GM21619 (cell line): ENCODE measurements around the gene PRR33.

Experiments used
- ATAC-seq: cut with Tn5 transposase; IDR thresholded peaks from one replicate; pipeline ENCODE4 v1.9.1; 2021; ENCODE audit not compliant: unreplicated experiment

Gene PRR33

DNA sequence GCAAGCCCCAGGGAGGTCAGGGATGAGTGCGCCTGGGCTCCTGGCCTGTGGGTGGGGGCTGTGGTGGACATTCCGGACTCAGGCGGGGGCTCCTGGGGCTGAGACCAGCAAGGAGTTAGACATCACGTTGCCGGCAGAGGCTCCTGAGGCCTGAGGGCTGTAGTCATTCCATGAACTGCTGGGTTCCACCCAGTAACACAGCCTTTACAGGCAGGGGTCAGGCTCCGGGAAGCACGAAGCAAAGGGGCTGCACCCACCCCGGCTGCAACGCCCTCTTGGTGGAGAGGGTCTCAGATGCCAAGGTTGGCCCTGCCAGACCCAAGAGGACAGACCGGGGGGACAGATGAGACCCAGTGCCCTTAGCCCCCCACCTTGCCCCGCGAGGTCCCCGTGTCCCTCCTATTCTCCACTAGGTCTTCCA, 36.8 kb upstream of the PRR33 start:
- no peak for ATAC-seq

DNA sequence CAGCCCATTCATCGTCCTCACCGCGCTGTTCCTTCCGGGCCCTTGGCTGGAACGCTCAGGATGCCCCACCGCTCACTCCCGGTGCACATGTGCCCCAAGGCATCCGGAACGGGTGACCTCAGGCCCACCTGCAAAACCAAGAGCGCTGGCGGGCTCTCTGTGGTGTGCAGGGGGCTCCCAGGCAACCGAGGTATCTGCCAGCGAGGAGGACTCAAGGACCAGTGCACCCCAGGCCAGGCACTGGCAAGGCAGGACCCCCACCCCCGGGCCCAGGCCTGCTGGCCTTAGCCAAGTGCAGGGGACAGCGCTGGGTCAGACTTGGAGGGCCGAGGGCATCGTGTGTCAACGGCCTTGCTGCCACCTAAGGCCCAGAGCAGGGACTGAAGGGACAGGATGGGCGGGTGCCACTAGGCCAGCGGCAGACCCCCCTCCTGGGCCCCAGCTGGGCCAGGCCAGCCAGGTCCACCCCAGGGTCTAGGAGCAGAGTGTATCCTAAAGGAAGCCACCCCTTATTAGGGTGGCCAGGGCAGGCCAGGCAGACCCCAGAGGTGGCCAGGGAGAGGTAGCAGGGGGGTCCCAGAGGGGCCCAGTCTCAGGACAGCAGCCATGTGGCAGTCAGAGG, 36.3 kb upstream of the PRR33 start:
- no peak for ATAC-seq

DNA sequence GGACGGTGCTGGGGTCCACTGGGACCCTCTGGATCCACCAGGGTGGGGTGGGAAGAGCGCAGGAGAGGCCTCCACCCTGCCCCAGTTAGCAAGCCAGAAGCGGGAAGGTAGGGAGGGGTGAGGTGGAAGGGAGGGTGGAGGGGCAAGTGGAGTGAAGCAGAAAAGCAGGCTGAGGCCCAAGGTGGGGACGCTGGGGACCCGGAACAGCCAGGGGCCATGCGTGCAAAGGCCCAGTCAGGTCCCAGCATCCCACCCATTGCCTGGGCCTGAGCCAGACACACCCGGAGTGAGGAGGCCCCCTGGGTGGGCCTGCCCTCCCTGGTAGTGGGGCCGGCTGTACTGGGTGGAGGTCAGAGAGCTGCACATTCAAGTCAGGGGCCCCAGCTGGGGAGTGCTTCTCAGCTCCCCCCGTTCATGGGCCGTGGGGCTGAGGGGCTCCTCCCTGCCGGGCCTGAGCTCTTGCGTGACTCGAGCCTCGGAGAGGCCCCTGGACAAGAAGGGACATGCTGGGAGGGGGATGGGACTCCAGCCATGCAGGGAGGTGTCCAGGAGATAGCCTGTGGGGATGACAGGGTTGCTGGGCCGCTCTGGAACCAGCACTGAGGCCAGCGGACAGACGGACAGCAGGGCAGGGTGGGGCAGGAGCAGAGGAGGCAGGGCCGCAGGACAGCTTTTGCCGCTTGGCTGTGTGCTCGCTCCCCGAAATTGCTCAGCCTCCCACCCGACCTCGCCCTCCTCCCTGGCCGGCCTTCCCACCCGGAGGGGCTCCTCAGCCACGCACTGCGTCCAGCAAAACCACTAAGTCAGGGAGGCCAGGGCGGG, 35.5 kb upstream of the PRR33 start:
- ATAC-seq = no peak

DNA sequence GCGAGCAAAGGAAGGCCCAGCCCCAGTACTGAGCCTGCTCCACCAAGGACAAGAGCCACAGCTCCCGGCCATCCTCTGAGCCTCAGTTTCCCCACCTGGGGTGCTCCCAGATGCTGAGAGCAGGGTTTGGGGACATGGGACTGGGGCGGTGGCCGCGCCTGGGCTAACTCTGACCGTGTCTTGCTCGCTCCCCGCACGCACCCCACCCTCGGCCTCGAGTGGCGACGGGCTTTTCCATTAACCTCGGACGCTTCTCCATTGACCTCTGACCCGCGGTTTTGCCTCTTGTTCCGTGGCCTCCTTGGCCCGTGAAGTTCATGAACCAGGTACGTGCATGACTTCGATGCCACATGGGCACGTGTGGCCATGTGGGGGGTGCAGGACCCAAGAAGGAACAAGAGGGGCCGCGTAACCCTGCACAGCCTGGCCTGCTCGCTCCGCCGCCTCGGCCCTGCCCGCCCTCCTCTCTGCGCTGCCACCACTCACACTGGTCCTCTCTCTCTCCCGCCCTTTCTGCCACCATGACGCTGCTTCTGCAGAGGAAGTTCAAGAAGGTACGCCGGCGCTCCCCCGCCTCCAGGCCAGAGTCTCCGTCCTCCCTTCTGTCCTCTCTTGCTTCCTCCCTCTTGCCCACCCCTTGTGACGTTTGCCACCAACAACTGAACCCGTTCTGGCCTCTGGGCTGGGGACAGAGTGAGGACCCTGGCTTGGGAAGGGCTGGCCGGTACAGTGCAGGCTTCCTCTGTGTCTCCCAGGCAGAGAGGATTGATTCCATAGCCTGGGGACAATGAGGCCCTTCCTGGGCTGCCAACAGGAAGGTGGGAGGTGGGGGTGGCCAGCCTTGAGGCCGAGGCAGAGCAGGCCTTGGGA, 34.7 kb upstream of the PRR33 start:
- ATAC-seq = no peak

DNA sequence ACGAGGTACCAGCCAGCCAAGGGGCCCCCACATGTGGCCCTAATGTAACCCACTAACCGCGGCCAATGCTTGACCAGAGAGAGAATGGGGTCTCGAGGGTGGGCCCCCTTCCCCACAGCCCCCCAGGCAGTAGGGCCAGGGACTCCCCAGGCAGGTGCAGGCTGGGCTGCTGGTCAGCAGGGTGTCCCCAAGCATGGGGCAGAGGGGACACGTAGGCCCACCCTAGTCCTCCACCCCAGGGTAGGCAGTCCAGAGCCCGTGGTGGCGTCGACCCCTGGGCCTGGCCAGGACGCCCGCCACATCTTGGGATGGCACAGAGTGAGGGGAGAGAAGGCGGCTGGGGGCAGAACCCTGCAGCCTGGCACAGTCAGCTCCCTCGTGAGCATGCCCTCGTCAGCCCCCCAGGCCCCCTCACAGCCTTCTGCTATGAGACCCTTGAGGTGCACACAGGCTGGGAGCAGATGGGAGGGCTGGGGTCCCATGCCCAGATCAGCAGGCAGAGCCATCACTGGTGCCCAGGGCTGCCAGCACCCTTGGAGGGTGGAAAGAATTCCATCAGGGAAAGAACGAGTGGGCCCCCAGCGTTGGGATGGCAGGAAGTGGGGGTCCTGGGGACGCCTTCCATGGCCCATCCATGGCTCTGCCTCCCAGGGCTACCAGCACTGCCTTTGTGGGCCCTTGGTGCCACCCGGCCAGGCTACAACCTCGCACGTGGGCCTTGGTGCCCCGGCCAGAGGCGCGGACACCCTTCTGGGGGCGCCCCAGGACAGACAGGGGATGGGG, 33.9 kb upstream of the PRR33 start:
- no peak for ATAC-seq

DNA sequence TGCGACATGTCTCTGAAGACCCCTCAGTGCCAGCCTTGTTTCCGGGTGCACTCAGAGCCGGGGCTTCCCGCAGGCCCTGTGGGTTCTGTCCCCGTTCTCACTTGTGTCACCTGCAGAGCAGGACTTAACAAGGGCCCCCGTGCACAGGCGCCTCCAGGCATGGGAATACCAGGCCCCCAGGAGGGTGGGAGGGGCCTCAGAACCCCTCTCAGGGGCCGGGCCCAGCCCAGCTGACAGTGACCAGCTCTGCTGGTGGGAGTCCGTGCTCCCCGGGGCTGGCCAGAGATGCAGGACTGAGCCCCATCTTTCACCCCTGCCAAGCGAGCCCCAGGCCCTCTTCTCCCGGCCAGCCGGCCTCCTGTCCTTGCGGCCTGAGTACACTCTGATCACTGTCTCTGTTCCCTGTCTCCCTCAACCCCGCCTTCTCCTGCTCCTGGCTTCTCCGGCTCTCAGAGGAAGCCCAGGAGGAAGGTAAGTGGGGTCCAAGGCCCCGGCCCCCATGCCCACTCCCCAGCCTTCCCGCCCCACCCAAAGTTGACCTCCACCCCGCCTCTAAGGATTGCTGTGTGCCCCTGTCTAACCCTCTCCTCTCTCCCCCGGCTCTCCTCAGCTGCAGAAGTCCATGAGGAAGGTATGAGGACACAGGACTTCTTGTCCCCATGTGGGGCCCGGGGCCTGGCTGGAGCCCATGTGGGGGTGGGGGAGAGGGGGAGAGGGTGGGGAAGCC, 33.1 kb upstream of the PRR33 start:
- no peak for ATAC-seq

DNA sequence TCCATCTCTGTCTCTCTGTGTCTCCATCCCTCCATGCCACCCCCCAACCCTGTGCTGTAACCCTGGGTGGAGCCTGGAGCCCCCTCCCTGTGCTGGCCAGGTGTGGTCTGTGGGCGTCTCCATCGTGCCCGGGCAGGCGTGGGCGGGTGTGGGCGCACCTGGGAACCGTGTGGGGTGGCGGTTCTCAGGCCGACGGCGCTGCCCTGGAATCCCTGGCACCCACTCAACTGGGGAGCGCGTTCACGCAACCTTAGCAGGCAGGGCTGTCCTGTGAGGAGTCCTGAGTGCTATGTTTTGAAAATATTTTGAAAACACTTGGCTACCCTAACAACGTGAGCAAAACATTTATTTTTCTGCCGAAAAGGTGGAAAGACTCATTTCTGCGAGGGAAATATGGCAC, 32.5 kb upstream of the PRR33 start:
- no peak for ATAC-seq

DNA sequence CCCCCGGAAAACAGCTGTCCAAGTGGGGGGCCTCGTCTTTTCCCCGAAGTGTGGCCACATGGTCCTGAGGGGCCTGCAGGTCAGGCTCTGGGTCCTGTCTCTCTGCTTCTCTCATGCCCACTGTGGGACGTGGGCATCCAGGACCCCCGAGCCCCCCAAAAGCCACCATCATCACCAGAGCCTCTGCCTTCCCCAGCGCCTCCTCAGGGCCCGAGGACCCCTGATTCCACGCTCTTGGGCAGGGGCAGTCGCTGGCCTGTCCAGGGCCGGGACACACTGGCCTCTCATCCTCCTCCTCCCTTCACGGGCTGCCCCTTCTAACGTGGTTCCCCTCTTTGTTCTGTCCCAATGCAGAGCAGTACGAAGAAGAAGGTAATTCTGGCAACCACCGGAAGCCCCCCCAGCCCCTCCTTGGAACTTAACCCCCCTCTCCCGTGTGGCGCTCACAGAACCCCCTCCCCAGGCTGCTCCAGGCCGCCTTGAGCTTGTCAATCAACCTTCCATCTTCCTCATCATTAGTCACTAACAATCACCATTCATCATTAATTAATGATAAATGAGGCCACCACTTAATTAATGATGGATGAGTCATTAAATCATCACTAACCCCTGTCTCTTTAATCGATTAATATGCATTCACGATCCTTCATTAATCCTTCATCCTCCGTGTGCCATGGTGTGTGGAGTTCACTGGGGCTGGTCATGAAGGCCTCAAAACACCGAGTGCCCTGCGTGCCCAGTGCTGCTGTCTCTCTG, 31.7 kb upstream of the PRR33 start:
- no peak for ATAC-seq

DNA sequence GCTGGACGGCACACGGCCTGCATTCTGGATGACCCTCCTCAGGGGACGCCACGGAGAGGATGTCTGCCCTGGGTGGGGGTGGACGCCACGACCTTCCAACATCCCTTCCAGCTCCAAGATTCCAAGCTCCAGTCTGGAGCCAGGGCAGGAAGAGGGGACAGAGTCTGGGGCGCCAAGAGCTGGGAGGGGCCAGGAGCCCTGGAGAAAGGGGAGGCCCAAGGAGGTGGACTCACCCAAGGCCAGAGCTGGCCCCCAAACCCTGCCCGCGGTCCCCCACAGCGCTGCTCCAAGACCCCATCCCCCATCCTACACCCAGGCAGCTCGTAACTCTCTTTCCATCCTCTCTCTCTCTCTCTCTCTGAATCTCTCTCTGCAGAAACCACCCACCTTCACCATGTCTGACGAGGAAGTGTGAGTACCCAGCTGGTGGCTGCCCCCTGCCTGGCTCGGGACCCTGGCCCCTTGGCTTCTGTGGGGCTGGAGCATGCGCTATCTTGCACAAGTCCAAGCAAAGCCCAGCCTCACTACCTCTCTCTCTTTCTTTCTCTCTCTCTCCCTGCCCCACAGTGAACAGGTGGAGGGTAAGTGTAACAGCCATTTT, 30.9 kb upstream of the PRR33 start:
- no peak for ATAC-seq

DNA sequence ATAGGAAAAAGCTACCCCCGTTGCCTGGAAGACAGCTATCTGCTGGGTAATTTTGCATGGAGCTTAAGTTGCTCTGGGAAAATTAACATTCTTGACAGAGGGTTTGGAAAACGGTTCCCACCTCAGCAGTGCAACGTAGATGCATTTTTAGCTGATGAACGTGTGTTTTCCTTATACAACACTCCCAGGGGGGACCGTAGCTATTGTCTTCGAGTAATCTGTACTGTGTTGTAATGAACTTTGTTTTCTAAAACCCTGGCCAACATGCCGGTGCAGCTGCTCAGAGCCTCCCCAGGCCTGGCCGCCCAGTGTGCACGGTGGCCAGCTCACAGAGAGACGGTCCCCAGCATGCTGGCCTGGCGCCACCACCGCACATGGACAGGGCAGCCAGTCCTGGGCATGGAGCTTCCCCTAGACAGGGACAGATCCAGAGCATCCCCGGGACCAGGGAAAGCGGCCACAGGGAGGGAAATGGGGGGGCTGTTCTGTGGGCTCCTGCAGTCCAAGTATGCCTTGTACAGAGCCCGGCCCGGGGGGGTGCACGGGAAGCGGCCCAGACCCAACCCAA, 30.0 kb upstream of the PRR33 start:
- no peak for ATAC-seq

DNA sequence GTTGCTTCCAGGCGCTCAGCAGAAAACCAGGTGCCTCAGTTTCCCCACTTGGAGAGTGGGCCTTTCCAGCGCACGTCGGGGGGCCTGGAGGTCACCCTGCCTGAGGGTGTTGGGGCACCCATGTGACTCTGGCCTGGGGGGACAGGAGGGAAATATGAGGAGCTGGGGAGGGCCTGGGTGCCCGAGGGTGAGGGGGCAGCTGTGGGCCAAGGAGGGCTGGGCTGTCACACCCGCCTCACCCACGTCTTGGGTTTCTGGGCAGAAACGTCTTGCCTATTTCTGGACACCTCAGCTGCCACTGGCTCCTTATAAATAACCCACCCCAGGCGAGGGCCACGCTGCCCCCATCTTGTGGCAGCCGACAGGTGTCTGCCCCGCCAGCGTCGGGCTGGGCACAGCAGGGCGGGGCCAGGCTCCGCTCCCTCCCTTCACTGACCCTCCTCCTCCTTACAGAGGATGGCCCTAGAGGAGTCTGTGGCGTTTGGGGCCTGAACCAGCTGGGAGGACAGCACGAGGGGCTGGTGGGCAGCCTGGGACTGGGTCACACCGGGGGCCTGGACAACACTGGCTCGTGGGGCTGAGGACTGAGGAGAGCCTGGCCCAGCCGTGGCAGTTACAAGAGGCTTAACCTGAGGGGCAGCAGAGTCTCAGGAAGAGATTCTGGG, 29.3 kb upstream of the PRR33 start:
- no peak for ATAC-seq

DNA sequence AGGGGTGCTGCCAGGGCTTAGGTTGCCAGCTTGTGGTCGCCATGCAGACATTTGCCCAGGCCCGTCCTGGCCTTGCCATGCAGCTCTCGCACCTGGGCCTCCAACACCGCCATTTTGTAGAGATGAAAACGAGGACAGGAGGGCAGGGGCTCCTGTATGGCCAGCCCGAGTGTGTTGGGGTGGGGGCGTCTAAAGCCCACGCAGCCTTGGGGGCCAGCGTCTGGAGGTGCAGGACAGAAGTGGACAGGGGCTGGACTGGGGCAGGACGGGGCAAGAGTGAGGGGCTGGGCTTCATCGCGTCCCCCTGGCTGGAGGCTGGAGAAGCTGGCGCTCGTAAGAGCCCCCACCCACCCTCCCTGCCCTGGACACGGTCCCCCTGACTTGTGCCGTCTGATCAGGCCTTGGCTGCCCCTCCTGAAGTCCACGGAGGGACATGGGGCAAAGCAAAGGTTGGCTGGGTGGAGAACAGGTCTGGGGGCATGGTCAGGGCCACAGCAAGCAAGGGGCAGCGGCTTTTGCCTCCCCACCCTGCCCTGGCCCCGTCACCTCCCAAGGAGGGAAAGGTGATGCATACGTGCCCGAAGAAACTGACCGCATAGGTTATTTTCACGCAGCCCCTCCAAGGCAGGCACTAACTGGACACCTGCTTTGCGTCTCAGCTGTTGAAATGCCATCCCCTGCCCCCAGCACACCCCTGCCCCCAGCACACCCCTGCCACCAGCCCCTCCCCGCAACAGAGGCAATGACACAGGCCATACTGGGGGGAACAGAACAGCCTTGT, 28.6 kb upstream of the PRR33 start:
- ATAC-seq = no peak

DNA sequence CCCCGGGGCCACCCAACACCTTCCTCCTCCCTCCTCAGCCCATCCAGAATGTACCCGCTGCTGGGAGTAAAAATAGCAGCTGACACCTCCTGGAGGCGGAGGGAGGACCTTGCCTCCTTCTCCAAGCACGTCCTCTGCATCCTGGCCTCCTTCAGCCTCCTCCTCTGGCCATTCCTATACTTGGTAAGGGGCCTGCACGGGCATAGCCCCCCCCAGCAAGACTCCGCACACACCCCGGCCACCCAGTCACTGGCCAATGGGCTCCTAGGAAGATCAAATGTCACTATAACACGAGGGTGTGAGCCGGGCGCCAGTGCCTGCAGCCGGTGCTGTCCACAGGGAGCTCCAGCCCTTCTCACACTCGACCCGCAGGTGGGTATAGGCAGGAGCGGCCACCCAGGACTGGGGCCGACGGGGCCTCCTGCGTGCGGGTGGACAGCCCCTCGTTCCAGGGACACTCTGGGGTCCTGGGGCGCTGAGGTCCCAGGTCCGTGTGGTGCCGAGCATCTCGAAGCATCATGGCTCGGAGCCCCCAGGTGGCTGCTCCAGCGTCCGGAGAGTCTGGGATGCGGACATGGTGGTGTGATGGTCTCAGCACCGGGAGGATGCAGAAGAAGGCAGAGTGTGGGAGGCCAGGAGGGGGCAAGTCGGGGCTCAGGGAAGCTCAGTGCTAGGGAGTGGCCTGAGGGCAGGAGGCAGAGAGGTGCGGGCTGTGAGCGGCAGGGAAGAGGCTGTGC, 27.9 kb upstream of the PRR33 start, which contains the start of gene TNNT3:
Gene TNNT3 (plus strand): TSS at position 313 of the 737 bp plus-strand sequence. CDS start 3,172 bp downstream, outside the sequence.
- ATAC-seq = no peak

DNA sequence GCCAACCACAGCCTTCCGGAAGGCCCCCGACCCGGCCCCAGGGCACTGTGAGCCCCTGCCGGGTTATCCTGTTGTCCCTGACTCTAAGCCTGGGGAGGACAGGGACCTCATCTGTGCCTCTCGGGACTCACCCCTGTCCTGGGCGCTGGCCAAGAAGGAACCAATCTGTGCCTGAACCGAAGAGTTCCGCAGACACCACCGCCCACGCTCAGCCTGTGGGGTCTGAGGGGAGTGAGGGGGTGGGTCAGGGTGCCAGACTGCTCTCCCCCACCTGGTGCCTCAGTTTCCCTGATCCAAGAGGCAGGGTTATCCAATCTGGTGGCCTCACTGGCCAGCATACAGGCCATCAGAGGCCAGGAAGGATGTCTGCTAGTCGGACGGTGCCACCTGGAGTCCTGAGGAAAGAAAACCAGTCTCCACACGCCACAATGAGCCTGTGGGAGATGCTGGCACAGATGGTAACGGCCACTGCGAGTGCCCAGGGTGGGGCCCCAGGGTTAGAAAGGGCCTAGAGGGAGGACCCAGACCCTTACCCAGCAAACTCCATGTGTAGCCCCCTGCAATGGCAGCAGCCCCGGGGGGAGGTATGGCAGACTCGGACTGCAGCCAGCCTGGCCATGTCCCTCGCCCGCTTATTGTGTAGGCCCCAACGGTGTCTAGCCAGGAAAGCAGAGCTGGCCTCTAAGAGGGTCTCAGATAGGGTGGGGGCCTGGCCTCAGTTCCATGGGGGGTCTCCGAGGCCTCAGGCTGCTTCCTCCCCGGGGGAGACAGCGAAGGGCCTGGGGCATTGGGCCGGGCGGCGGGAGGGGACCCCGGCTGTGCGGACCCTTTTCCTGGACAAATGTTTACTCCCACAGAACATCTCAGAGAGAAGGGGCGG, 27.0 kb upstream of the PRR33 start:
- ATAC-seq = no peak

DNA sequence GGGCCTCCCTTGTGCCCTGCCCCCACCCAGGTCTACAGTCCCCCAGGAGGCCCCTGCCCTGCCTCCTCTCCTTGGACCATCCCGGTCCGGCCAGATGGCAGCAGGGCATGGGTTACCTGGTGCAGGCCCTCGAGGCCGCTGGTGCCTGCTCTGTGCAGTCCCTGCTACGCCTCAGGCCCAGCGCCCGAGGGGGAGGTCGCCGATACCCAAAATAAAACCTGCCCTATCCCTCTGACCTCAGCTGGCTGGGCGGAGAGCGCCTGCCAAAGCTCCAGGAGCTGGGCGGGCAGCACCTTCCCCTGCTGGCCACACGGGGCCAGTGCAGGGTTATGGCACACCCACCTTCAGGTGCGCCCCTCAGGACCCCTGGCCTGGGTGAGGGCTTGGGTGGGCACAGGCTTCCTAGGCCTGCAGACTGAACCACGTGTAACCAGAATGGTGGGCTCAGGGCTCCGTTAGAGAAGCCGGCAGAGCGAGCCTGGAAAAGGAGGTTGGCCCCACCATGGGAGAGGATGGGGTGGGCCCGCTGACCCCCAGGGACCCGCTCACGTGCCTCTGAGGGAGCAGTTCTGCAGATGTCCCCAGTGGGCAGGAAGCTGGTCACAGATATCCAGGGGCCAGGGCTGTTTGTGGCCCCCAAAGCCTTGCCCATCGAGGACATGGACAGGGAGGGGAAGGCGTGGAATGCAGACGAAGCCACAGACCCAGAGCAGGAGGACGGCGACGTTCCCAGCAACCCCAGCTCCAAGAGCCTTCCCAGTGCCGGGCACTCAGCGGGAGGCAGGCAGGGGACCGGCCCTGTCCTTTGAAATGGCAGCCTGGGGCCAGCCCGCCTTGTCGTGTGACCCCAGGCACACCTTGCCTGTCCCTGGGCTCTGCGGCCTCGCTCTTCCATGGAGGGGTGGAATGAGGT, 26.1 kb upstream of the PRR33 start:
- no peak for ATAC-seq
